PC-9 (cell line): ENCODE results near the gene USP44.

Experiments used
- EZH2 ChIP-seq: fragments of 200-600 bp; sonication (generic); IDR thresholded peaks from 2 replicates; pipeline ENCODE4 v1.8.0; 2017; ENCODE audit warnings: antibody characterized with exemption, low read depth
- TF ChIP-seq, protein P1 (sequence below): fragments of 200-600 bp; sonication (generic); conservative IDR thresholded peaks from 2 replicates; pipeline ENCODE4 v1.6.1; 2017; ENCODE audit warnings: mixed run types, antibody characterized with exemption, mild to moderate bottlenecking, moderate library complexity

DNA sequence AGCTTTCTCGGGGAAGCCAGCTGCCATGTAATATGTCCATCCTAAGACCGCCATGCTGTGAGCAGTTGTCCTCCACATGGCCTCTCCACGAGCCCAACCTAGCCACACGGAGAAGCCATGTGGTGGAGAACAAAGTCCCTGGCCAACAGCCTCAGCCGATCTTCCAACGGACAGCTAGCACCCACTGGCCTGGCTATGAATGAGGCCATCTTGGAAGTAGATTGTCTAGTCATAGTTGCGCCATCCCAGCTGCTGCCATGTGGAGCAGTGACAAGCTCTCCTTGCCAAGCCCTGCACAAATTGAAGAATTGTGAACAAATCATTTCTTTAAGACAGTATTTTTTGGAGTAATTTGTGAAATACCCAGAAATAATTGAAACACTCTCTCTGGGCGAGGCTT lies 49.3 kb upstream of the USP44 start:
- TF ChIP-seq, protein P1, sequence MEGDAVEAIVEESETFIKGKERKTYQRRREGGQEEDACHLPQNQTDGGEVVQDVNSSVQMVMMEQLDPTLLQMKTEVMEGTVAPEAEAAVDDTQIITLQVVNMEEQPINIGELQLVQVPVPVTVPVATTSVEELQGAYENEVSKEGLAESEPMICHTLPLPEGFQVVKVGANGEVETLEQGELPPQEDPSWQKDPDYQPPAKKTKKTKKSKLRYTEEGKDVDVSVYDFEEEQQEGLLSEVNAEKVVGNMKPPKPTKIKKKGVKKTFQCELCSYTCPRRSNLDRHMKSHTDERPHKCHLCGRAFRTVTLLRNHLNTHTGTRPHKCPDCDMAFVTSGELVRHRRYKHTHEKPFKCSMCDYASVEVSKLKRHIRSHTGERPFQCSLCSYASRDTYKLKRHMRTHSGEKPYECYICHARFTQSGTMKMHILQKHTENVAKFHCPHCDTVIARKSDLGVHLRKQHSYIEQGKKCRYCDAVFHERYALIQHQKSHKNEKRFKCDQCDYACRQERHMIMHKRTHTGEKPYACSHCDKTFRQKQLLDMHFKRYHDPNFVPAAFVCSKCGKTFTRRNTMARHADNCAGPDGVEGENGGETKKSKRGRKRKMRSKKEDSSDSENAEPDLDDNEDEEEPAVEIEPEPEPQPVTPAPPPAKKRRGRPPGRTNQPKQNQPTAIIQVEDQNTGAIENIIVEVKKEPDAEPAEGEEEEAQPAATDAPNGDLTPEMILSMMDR, result no peak
- TF ChIP-seq EZH2, result no peak
